GM12872 (cell line): ENCODE data around the gene HOXC12.

Experiments
- TF ChIP-seq, protein P1 (sequence below): IDR thresholded peaks from 3 replicates; pipeline ENCODE4 v1.5.1; 2011; ENCODE audit warnings: low read depth, mild to moderate bottlenecking, low read length, moderate library complexity; ENCODE audit not compliant: insufficient read depth

The HOXC12 gene, protein sequence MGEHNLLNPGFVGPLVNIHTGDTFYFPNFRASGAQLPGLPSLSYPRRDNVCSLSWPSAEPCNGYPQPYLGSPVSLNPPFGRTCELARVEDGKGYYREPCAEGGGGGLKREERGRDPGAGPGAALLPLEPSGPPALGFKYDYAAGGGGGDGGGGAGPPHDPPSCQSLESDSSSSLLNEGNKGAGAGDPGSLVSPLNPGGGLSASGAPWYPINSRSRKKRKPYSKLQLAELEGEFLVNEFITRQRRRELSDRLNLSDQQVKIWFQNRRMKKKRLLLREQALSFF

DNA sequence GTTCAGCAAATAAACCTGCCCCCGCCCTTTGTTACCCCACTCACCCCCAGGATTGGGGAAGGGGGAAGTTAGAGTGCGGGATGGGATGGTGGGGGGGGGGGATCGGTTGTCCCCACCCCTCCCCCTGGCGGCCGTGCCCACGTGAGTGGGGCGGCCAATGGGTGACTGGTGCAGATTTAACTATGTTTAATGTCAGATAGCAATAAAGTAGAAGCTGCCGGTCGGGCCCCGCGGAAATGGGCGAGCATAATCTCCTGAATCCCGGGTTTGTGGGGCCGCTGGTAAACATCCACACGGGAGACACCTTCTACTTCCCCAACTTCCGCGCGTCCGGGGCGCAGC is at the start of gene HOXC12:
TSS of gene HOXC12 (plus strand) at position 210 of the 342 bp plus-strand sequence. CDS start at position 237, 27 bp downstream.
- TF ChIP-seq, protein P1, sequence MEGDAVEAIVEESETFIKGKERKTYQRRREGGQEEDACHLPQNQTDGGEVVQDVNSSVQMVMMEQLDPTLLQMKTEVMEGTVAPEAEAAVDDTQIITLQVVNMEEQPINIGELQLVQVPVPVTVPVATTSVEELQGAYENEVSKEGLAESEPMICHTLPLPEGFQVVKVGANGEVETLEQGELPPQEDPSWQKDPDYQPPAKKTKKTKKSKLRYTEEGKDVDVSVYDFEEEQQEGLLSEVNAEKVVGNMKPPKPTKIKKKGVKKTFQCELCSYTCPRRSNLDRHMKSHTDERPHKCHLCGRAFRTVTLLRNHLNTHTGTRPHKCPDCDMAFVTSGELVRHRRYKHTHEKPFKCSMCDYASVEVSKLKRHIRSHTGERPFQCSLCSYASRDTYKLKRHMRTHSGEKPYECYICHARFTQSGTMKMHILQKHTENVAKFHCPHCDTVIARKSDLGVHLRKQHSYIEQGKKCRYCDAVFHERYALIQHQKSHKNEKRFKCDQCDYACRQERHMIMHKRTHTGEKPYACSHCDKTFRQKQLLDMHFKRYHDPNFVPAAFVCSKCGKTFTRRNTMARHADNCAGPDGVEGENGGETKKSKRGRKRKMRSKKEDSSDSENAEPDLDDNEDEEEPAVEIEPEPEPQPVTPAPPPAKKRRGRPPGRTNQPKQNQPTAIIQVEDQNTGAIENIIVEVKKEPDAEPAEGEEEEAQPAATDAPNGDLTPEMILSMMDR = no peak

DNA sequence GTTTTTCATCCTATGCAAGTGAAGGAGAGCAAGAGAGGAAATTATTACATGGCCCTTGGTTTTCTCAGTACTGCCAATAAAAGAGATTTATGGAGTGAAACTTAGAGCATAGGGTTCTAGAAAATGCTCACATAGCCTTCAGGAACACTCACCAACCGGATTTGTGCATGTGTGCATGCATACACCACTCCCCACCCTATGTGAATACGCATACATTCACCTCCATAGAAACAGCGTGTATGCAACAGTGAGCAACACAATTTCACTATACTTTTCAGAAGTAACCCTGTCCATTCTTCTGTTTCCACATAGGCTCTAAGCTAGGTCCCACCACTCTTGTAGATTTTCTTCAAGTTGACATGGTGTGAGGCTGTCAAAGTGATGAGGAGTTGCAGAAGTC is 47.6 kb upstream of the HOXC12 start:
- TF ChIP-seq, protein P1 = no peak

DNA sequence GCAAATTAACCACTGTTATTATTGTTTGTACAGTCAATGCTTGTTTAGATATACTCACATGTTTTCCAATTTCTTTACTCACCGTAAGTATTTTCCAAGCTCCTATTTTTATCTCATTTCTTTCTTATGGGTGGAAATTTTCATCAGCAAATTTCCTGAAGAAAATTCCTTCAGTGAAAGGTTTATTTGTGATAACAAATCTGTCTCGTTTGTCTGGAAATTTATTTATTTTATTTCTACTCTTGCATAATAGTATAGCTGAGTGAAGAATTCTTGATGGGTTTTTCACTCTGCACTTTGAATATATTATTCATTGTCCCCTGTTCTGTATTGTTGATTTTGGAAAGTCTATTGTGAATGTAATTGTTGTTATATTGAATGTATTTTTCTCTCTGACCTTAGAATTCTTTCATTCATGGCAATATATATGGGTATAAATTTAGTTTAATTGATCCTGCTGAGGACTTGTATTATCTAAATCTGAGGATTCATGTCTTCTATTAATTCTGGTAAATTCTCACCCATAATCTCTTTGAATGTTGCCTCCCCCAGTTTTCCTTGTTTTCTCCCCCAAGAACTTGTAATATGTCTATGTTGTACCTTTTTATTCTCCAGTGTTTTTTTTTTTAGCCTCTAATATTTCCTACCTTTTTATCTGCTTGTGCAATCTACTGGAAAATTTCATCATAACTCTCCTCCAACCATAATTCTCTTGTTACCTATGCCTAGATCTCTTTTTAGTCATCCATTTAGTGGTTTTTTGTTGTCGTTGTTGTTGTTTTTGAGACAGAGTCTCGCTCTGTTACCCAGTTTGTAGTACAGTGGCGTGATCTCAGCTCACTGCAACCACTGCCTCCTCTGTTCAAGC is 37.7 kb upstream of the HOXC12 start:
- TF ChIP-seq, protein P1 = no peak

DNA sequence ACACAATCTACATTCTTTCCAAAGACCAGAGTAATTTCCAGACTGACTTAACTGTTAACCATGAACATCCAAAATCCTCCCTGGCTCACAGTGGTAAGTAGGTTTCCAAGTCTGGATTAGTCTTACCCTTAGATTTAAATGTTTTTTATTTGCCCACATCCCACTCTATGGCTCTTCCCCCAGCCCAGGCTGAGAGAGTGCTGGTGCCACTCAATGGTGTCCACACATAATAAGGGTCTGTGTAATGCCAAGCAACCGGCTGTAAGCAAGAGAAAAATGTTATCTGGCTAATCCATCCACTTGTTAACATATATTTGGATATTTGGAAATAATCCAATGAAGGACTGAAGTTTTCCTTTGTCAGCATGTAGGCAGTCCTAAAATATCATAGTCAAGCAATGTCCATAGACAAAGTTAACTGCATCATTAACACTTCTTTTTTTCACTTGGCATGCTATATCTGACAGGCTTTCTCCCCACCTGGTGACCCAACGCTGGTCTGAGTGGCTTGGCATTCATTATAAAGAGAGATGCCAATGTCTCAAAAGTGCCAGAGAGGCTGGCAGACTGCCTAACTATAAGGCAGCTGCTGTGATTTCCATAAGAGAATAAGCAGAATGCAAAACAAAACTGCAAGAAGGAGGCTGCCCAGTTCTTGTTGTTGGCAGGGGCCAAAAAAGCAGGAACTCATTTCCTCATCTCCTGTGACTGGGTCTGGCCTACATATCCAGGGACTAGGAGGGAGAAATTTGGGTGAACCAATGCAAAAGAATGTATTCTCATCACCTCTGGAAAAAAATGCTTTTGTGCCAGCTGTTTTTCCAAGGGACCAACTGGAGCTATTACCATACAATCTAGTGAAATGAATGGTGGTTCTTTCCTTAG is 29.9 kb upstream of the HOXC12 start:
- TF ChIP-seq, protein P1 = no peak

DNA sequence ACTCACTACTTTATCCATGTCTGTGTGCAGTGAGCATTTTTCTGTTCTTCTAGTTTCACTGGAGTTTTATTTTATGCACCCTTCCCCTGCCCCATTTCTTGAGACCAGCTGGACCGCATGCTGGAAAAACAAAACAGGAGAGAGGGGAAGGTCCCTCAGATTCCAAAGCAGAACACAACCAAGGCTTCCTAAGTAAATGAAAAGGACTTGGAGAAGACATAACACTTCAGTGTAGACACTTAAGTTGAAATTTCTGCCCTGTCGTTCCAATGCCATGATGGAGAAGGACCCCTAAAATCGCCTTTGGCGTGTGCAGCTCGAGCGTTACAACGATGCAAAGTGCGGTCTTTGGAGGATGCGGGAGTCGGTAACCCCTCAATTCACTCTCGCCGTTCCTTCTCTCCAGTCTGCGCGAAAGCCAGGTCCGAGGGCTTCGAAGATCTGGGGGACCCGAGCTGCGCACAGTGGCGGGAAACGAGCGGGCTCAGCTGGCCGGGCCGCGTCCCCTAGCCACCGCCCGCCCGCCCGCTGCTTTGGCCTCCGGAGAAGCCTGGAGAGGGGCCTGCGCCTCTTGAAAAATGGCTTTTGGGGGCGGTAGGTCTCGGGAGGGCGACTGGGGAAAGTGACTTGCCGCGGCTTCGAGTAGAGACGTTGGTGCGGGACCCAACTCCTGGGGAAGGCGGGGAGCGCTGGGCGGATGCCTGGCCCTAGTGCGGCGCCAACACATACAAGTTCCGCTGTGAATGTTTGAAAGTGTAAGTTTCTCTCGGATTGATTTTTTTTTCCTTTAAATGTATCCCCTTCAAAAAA is 27.3 kb upstream of the HOXC12 start:
- TF ChIP-seq, protein P1 = no peak

DNA sequence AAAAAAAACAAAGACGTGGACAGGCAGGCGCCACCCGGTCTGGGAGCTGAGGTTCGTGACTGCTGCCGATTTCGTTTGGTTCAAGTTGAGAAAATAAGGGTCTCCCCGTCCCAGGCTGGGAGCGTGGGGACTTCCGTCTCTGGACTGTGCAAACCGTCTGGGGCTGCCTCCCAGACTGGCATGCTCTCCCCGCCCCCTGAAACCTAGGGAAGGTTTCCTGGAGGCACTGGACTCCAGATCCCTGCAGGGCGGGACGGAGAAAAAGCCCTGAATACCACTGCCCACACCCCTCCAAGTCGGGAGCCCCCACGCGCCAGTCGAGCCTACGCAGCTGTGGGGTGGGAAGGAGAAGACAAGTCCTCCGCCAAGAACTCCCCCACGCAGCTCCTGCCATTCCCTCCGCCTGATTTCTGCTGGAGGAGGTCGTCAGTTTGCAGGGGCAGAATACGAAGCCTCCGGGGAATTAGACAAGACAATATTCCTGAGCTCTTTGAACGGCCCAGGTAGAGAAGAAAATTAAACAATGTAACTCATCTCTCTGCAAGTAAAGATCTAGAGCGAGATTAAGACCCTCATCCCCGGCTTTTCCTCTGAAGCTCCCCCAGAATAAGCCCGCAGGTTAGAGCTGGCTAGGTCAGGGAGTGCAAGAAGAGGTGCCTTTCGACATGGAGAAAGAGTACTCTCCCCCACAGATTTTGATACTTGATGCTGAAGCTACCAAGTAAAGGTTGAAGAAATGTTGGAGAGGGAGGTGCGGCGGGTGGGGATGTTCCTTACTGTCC is 26.5 kb upstream of the HOXC12 start:
- TF ChIP-seq, protein P1 = no peak
